Osteoblast (primary cell): ENCODE measurements around the gene MAP3K5. TPM values are rescaled to one million over a fixed set of nuclear protein-coding genes. Genes with fewer than 3 reads are reported as not detected.

Experiments used
- DNase-seq: peaks from one replicate; pipeline ENCODE4 v3.0.0; 2011; ENCODE audit warnings: low spot score, mixed read lengths; ENCODE audit not compliant: insufficient read length; ENCODE audit errors: missing footprints
- H2AFZ ChIP-seq: 2 replicates; pipeline ENCODE4 v1.6.0; 2011; ENCODE audit warnings: mild to moderate bottlenecking, low read length
- H3K27ac ChIP-seq: 2 replicates; pipeline ENCODE4 v1.5.1; 2011; ENCODE audit warnings: mild to moderate bottlenecking, low read depth, low read length, moderate library complexity
- H3K27me3 ChIP-seq: 2 replicates; pipeline ENCODE4 v1.6.0; 2012; ENCODE audit warnings: mild to moderate bottlenecking, control low read depth, inconsistent platforms, low read length, moderate library complexity; ENCODE audit not compliant: insufficient read depth
- H3K36me3 ChIP-seq: 2 replicates; pipeline ENCODE4 v1.5.1; 2011; ENCODE audit warnings: mild to moderate bottlenecking, low read length, control low read depth, moderate library complexity; ENCODE audit not compliant: insufficient read depth
- H3K4me1 ChIP-seq: 2 replicates; pipeline ENCODE4 v1.5.1; 2011; ENCODE audit warnings: mild to moderate bottlenecking, low read length, control low read depth, moderate library complexity; ENCODE audit not compliant: insufficient read depth
- H3K4me2 ChIP-seq: 2 replicates; pipeline ENCODE4 v1.6.0; 2011; ENCODE audit warnings: mild to moderate bottlenecking, low read length; ENCODE audit not compliant: insufficient read depth
- H3K4me3 ChIP-seq: fragments of 200-600 bp; sonication (generic); 3 replicates; pipeline ENCODE4 v1.5.1; 2012; ENCODE audit warnings: mild to moderate bottlenecking, low read length, inconsistent platforms; ENCODE audit not compliant: insufficient read depth
- H3K79me2 ChIP-seq: 2 replicates; pipeline ENCODE4 v1.6.0; 2012; ENCODE audit warnings: mild to moderate bottlenecking, low read length, control low read depth, inconsistent platforms; ENCODE audit not compliant: insufficient read depth
- H3K9me3 ChIP-seq: 2 replicates; pipeline ENCODE4 v1.5.1; 2011; ENCODE audit warnings: low read depth, low read length, control low read depth
- H4K20me1 ChIP-seq: 2 replicates; pipeline ENCODE4 v1.6.0; 2012; ENCODE audit warnings: mild to moderate bottlenecking, low read length, control low read depth; ENCODE audit not compliant: insufficient read depth
- total RNA-seq: library from RNA; depleted of rRNA; stranded (reverse); fragments of >200 nt; gene quantifications from 2 replicates; pipeline ENCODE4 v1.2.3, GENCODE V29; 2012
- TF ChIP-seq, protein P1 (sequence below): IDR thresholded peaks from 2 replicates; pipeline ENCODE4 v1.5.1; 2011; ENCODE audit warnings: mild to moderate bottlenecking, low read depth, low read length, moderate library complexity; ENCODE audit errors: extremely low read depth

Gene MAP3K5
- total RNA-seq, 1 donor = 8.3 TPM

DNA sequence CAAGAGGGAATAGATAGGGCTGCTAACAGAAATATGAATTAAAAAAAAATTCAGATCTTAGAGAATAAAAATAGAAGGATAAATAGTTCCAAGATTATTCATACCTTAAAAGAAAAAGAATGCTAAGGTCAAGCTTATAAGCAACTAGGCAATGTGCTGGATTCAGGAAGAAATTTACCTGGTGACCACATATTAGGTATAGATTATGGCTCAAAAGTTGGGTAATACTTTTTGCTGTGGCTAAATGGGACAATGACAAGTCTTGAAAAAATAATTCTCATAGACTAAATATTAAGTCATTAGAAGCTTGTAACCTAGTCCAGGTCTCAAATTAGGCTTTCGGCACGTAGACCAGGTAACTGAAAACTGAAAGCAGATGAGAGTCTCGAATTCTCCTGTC, 17.2 kb downstream of the MAP3K5 start:
- H3K4me3 ChIP-seq = no peak overlapping the region
- TF ChIP-seq, protein P1, sequence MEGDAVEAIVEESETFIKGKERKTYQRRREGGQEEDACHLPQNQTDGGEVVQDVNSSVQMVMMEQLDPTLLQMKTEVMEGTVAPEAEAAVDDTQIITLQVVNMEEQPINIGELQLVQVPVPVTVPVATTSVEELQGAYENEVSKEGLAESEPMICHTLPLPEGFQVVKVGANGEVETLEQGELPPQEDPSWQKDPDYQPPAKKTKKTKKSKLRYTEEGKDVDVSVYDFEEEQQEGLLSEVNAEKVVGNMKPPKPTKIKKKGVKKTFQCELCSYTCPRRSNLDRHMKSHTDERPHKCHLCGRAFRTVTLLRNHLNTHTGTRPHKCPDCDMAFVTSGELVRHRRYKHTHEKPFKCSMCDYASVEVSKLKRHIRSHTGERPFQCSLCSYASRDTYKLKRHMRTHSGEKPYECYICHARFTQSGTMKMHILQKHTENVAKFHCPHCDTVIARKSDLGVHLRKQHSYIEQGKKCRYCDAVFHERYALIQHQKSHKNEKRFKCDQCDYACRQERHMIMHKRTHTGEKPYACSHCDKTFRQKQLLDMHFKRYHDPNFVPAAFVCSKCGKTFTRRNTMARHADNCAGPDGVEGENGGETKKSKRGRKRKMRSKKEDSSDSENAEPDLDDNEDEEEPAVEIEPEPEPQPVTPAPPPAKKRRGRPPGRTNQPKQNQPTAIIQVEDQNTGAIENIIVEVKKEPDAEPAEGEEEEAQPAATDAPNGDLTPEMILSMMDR = no peak
- no peaks in the 10 kb centered on the region for H3K27me3 ChIP-seq
- no peak overlapping the region for H3K4me2 ChIP-seq
- peaks cover 38% of the 10 kb centered on the region for H3K79me2 ChIP-seq
- no peak for DNase-seq
- H3K27ac ChIP-seq = peak overlapping the region; percentile 21
- H3K9me3 ChIP-seq = no peaks in the 10 kb centered on the region
- no peak overlapping the region for H2AFZ ChIP-seq
- peaks cover 10% of the 10 kb centered on the region for H3K4me1 ChIP-seq
- no peaks in the 10 kb centered on the region for H4K20me1 ChIP-seq
- no peaks in the 10 kb centered on the region for H3K36me3 ChIP-seq

DNA sequence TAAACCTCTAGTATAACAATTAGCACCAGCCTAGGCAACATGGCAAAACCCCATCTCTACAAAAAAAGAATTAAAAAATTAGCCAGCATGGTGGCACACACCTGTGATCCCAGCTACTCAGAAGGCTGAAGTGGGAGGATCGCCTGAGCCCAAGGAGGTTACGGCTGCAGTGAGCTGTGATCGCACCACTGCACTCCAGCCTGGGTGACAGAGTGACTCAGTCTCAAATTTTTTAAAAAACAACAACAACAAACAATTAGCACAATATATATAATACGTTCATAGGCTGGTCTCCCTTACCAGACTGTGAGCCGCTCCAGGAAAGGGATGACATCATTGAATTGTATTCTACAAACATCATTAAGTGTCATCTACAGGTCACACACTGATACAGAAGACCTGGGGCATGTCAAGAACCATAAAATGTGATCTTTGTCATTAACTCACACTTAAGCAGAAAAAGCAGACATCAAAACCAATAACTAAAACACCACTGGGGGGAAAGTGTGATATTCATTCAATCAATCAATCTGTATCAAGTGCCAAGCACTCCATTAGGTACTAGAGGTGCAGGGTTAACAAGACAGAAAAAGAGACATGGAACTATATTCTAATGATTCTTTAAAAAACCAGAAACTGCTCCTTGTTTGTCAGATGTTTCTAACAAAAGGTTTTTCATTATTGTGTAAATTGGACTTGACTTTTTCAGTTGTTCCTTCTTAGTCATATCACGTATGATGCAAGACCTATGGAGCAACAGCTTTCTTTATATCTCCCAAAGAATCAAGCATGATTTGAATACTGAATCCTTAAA, 17.8 kb downstream of the MAP3K5 start:
- Histone ChIP-seq H3K4me2 (peak overlapping the region; percentile 17), H3K4me3 (no peak overlapping the region), H4K20me1 (no peaks in the 10 kb centered on the region), H3K27me3 (no peaks in the 10 kb centered on the region), H2AFZ (no peak overlapping the region), H3K27ac (no peak overlapping the region), H3K36me3 (no peaks in the 10 kb centered on the region), H3K4me1 (peaks cover 10% of the 10 kb centered on the region), H3K79me2 (peaks cover 33% of the 10 kb centered on the region), H3K9me3 (no peaks in the 10 kb centered on the region)
- TF ChIP-seq, protein P1 = no peak
- DNase-seq = peak; percentile 57

DNA sequence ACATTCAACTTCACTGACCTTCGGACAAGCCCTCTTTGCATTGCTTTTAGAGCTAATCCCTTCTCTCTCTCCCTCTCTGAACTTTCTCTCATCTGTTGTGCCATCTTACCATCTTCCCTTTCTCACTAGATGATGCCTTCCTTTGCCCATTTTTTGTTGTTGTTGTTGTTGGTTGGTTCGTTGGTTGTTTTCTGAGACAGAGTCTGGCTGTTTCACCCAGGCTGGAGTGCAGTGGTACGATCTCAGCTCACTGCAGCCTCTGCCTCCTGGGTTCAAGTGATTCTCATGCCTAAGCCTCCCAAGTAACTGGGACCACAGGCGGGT, 18.8 kb downstream of the MAP3K5 start:
- no peak overlapping the region for H2AFZ ChIP-seq
- H4K20me1 ChIP-seq = no peaks in the 10 kb centered on the region
- no peaks in the 10 kb centered on the region for H3K9me3 ChIP-seq
- DNase-seq = no peak
- H3K27ac ChIP-seq = no peak overlapping the region
- H3K79me2 ChIP-seq = peaks cover 31% of the 10 kb centered on the region
- H3K4me3 ChIP-seq = no peak overlapping the region
- H3K36me3 ChIP-seq = no peaks in the 10 kb centered on the region
- no peaks in the 10 kb centered on the region for H3K27me3 ChIP-seq
- TF ChIP-seq, protein P1 = no peak
- H3K4me2 ChIP-seq = no peak overlapping the region
- H3K4me1 ChIP-seq = peaks cover 10% of the 10 kb centered on the region

DNA sequence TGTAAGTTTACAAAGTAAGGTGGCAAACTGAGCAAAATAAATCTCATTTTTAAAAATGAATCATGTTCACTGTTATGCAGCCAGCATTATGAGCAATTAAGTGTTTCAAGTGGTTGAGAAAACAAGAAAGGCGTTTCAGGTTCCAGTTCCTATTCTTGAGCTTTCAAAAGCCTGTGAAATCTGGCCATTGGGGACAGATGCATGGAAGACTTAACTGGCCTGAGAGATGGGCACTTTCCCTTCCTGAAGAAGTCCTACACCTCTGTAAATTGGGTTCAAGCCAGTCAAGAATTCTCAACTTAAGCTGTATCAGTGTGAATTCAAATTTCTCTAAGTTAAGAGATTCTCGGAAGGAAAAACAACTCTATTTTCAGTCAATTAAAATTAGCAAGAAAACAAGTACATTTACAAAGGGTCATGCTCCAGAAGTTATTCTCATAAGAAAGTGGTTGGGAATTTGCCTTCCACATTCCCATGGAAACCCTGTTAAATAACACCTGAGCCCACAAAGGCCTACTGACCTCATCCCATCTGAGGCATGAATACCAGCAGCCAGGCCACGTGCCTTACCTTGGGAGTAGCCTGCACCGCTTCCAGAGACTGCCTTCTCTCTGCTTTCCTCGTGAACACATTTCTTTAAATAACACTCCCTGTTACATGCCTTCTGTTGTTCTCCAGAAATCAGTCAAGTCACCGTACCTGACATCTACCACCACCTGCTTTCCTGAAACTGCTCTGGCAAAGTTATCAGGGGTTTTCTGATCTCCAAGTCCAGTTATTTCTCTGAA, 19.4 kb downstream of the MAP3K5 start:
- Histone ChIP-seq H4K20me1 (no peaks in the 10 kb centered on the region), H2AFZ (no peak overlapping the region), H3K27ac (no peak overlapping the region), H3K27me3 (no peaks in the 10 kb centered on the region), H3K79me2 (peaks cover 33% of the 10 kb centered on the region), H3K4me1 (peaks cover 10% of the 10 kb centered on the region), H3K9me3 (no peaks in the 10 kb centered on the region), H3K4me2 (no peak overlapping the region), H3K36me3 (no peaks in the 10 kb centered on the region), H3K4me3 (no peak overlapping the region)
- DNase-seq = no peak
- TF ChIP-seq, protein P1 = no peak
